GM23338 (cell line): ENCODE data around the gene DAO. TPM values are rescaled to one million over a fixed set of nuclear protein-coding genes. Genes with fewer than 3 reads are reported as not detected.

ENCODE experiments used
- ATAC-seq: fragments of 200-7000 bp; cut with Tn5 transposase; 3 replicates; pipeline ENCODE4 v1.9.1; 2020
- DNase-seq: peaks from one replicate; pipeline ENCODE4 v3.0.0-alpha.2; 2015; ENCODE audit warnings: low spot score
- H2AFZ ChIP-seq: fragments of 200-600 bp; sonication (generic); 2 replicates; pipeline ENCODE4 v1.8.0; 2016; ENCODE audit warnings: antibody characterized with exemption, mild to moderate bottlenecking, moderate library complexity
- H3F3A ChIP-seq: fragments of 200-600 bp; sonication (generic); replicated peaks from 2 replicates; pipeline ENCODE4 v1.8.0; 2017; ENCODE audit warnings: antibody characterized with exemption, mixed run types, low read depth
- H3K27ac ChIP-seq: fragments of 200-600 bp; sonication (generic); 2 replicates; pipeline ENCODE4 v1.6.1; 2016; ENCODE audit warnings: low read depth
- H3K27me3 ChIP-seq: fragments of 200-600 bp; sonication (generic); 2 replicates; pipeline ENCODE4 v1.8.0; 2016; ENCODE audit warnings: mild to moderate bottlenecking, mixed run types, moderate library complexity; ENCODE audit not compliant: insufficient read depth
- H3K36me3 ChIP-seq: fragments of 200-600 bp; sonication (generic); 2 replicates; pipeline ENCODE4 v1.8.0; 2016; ENCODE audit warnings: mild to moderate bottlenecking; ENCODE audit not compliant: insufficient read depth
- H3K4me1 ChIP-seq: fragments of 200-600 bp; sonication (generic); 2 replicates; pipeline ENCODE4 v1.8.0; 2016; ENCODE audit warnings: mild to moderate bottlenecking, moderate library complexity; ENCODE audit not compliant: insufficient read depth
- H3K4me2 ChIP-seq: fragments of 200-600 bp; sonication (generic); 2 replicates; pipeline ENCODE4 v1.7.1; 2017; ENCODE audit warnings: mixed run types
- H3K4me3 ChIP-seq: fragments of 200-600 bp; sonication (generic); 2 replicates; pipeline ENCODE4 v1.6.1; 2016; ENCODE audit warnings: mixed run types
- H3K79me2 ChIP-seq: fragments of 200-600 bp; sonication (generic); replicated peaks from 2 replicates; pipeline ENCODE4 v1.8.0; 2017; ENCODE audit warnings: mild to moderate bottlenecking; ENCODE audit not compliant: insufficient read depth
- H3K9me2 ChIP-seq: fragments of 200-600 bp; sonication (generic); 2 replicates; pipeline ENCODE4 v1.8.0; 2017; ENCODE audit not compliant: insufficient read depth
- H4K20me1 ChIP-seq: fragments of 200-600 bp; sonication (generic); replicated peaks from 2 replicates; pipeline ENCODE4 v1.8.0; 2017; ENCODE audit warnings: mild to moderate bottlenecking; ENCODE audit not compliant: insufficient read depth
- H3K27ac Mint-ChIP-seq: 2 replicates; pipeline ENCODE4 v1.8.0; 2020; ENCODE audit warnings: inconsistent platforms, mild to moderate bottlenecking, moderate library complexity, mixed read lengths
- H3K27me3 Mint-ChIP-seq: 3 replicates; pipeline ENCODE4 v1.8.0; 2022; ENCODE audit warnings: low read depth, mild to moderate bottlenecking, moderate library complexity, mixed read lengths, inconsistent platforms; ENCODE audit not compliant: insufficient read depth, poor library complexity
- H3K36me3 Mint-ChIP-seq: 3 replicates; pipeline ENCODE4 v1.8.0; 2021; ENCODE audit warnings: low read depth, mild to moderate bottlenecking, inconsistent platforms, moderate library complexity, mixed read lengths
- H3K4me1 Mint-ChIP-seq: 3 replicates; pipeline ENCODE4 v1.8.0; 2020; ENCODE audit warnings: mild to moderate bottlenecking, inconsistent platforms, mixed read lengths
- H3K4me3 Mint-ChIP-seq: 3 replicates; pipeline ENCODE4 v1.8.0; 2021; ENCODE audit warnings: moderate library complexity, mild to moderate bottlenecking, inconsistent platforms, mixed read lengths
- H3K9me3 Mint-ChIP-seq: 3 replicates; pipeline ENCODE4 v1.8.0; 2020; ENCODE audit warnings: moderate library complexity, mild to moderate bottlenecking, inconsistent platforms, mixed read lengths
- CTCF ChIP-seq, 2 experiments: fragments of 200-600 bp in 1 of 2; sonication (generic) in 1 of 2; conservative IDR thresholded peaks; 2 replicates each; pipeline versions ENCODE4 v1.5.1 to v1.6.1; 2016 to 2017; ENCODE audit warnings: antibody characterized with exemption in 2 of 2, low read depth in 2 of 2, mild to moderate bottlenecking in 2 of 2, moderate library complexity in 1 of 2
- ETS1 ChIP-seq: IDR thresholded peaks from 2 replicates; pipeline ENCODE4 v1.6.1; 2016; ENCODE audit warnings: antibody characterized with exemption
- JUNB ChIP-seq: IDR thresholded peaks from one replicate; pipeline ENCODE4 v1.6.1; 2016; ENCODE audit warnings: antibody characterized with exemption; ENCODE audit not compliant: unreplicated experiment
- NANOG ChIP-seq: IDR thresholded peaks from 2 replicates; pipeline ENCODE4 v1.6.1; 2016; ENCODE audit warnings: antibody characterized with exemption, borderline replicate concordance
- POLR2AphosphoS5 ChIP-seq: IDR thresholded peaks from 2 replicates; pipeline ENCODE4 v1.6.1; 2016; ENCODE audit warnings: antibody characterized with exemption, low read depth
- REST ChIP-seq: IDR thresholded peaks from one replicate; pipeline ENCODE4 v1.6.1; 2018; ENCODE audit warnings: antibody characterized with exemption; ENCODE audit not compliant: unreplicated experiment
- STAT1 ChIP-seq: IDR thresholded peaks from one replicate; pipeline ENCODE4 v1.6.1; 2016; ENCODE audit warnings: antibody characterized with exemption; ENCODE audit not compliant: unreplicated experiment
- ZNF114 ChIP-seq: fragments of 250-450 bp; sonication (Bioruptor Pico); IDR thresholded peaks from 2 replicates; pipeline ENCODE4 v1.5.0; 2020; ENCODE audit warnings: mild to moderate bottlenecking, moderate library complexity
- ZNF331 ChIP-seq: fragments of 250-450 bp; sonication (Bioruptor Pico); IDR thresholded peaks from 2 replicates; pipeline ENCODE4 v1.5.0; 2020; ENCODE audit warnings: low read depth, mild to moderate bottlenecking, moderate library complexity
- ZNF462 ChIP-seq: fragments of 250-450 bp; sonication (Bioruptor Pico); IDR thresholded peaks from 2 replicates; pipeline ENCODE4 v1.5.0; 2020; ENCODE audit warnings: mild to moderate bottlenecking, moderate library complexity
- polyA plus RNA-seq: library from polyadenylated mRNA; unstranded; fragments of >200 nt; fragmentation: Nextera tagmentation; extraction: Ambion mirVana; gene quantifications from 2 replicates; pipeline ENCODE4 v1.2.1, GENCODE V29; 2016
- total RNA-seq: library from RNA; depleted of rRNA; stranded (reverse); fragments of >200 nt; shearing (Covaris generic); gene quantifications from 2 replicates; pipeline ENCODE4 v1.2.3, GENCODE V29; 2014

Gene DAO
- total and polyA plus RNA-seq, 2 experiments from 2014 or later: not detected

- no peaks in the 10 kb centered on the region for H3K9me2 ChIP-seq
- TF ChIP-seq CTCF (conservative IDR thresholded peaks at IDR 0.05; ENCODE audit: low read depth in 2 of 2) (no peak), ZNF462 (no peak), ETS1 (no peak), STAT1 (no peak), NANOG (no peak), REST (no peak), ZNF331 (CRISPR knock-in tag) (no peak), ZNF114 (CRISPR knock-in tag) (no peak), POLR2AphosphoS5 (no peak), JUNB (no peak)
- H2AFZ ChIP-seq: no peak overlapping the region
- H3K4me3 ChIP-seq: no peak overlapping the region
- 0 out of 2 replicates have a peak, but pooled peaks cover 5% of the 10 kb centered on the region for H3K36me3 ChIP-seq
- H3K4me2 ChIP-seq: no peak overlapping the region
- DNase-seq: no peak
- peaks cover 12% of the 10 kb centered on the region for H3K27me3 ChIP-seq
- peaks cover 35% of the 10 kb centered on the region for H3K79me2 ChIP-seq
- H3K4me3 Mint-ChIP-seq: no peak overlapping the region
- H3K27ac Mint-ChIP-seq: no peak overlapping the region
- no peak overlapping the region for H3K27ac ChIP-seq
- peaks cover 32% of the 10 kb centered on the region for H3K4me1 Mint-ChIP-seq
- no peaks in the 10 kb centered on the region for H4K20me1 ChIP-seq
- ATAC-seq: no peak
- peaks cover 15% of the 10 kb centered on the region for H3K9me3 Mint-ChIP-seq
- peaks cover 18% of the 10 kb centered on the region for H3K27me3 Mint-ChIP-seq
- H3K36me3 Mint-ChIP-seq: peaks cover 38% of the 10 kb centered on the region
- no peaks in the 10 kb centered on the region for H3F3A ChIP-seq
- H3K4me1 ChIP-seq: peaks cover 19% of the 10 kb centered on the region
These were observed 25.2 kb upstream of the DAO start for GRCh38 chr12:108854451-108855283.
